ENCODE results near the gene PLXNA4. TPM values are rescaled to one million over a fixed set of nuclear protein-coding genes. Genes with fewer than 3 reads are reported as not detected.

PLXNA4 gene
- total RNA-seq, 1 donor from 2014 or later: 5.7 TPM

DNA sequence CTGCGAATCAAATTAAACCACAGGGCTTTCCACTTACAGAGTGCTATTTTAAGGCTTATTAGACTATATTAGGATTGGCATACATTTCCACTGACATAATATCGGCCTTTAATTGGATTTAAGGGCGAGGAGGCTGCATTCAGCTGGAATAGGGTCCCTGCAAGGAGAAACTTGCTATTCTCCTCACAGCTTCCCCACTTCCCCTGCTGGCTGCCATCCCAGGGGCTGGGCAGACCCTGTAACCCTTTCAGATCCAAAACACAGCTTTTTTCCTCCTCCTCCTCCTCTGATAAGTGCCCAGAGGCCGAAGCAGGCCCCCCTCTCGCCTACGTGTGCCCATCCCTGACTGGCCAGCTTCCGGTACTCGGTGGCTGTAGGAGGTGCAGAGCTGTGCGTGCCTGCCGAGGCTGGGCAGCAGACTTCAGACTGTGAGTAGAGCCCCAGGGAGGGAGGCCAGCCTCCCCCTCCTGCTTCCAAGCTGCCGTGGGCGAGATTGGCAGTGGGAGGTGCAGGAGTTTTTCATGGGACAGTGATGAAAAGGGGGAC is 224.2 kb downstream of the PLXNA4 start:
- peak; percentile 49 for DNase-seq

DNA sequence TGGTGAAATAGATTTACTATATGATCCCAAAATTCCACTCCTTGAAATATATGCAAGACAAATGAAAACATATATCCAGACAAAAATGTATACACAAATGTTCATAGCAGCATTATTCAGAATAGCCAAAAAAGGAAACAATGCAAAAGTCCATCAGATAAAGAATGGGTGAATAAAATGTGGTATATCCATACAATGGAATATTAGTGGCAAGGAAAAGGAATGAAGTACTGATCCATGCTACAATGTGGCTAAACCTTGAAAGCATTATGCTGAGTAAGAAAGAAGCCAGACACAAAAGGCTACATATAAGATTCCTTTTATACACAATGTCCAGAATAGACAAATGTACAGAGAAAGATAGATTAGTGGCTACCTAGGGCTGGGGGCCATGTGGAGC is 225.5 kb downstream of the PLXNA4 start:
- DNase-seq: no peak

DNA sequence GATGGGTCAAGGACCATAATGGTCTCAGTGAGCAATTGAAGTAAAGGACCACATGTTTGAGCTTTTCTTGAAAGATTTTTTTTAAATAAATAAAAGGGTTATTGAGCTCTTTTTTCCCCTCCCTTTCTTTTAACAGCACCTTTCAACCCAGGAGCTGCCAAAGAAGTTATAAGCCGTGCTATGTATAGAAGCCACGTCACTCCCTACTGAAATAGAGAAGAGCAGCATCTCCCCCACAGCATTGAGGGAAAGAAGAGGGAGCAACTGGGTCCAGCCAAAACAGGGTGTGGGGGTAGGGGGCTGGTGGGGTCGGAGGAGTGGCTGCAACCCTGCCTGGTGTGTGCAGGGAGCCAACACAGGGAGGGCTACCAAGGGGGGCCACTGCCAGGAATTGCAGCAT is 227.2 kb downstream of the PLXNA4 start:
- DNase-seq: peak; percentile 21

DNA sequence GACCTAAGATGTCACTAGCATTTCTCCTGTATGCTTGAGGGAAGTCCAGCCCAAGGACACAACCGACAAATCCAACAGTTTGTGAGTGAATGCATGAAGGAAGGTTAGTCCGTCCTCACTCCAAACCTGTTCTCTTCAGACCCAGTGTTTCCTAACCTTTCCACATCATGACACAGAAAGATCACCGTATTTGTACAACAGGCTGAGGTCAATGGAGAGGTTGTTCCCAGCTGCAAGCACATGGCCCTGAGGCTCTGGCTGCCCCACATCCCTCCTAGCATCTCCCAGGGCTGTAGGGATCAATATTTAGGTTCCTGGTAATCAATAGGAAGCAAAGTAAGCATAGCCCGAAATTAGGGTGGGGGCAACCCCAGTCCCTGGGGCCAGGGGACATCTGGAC is 227.9 kb downstream of the PLXNA4 start:
- DNase-seq: no peak

GRCh38 chr7:132347858-132348257 is 228.4 kb downstream of the PLXNA4 start:
- DNase-seq: no peak

- DNase-seq: no peak
Observed at GRCh38 chr7:132347123-132347522, 229.1 kb downstream of the PLXNA4 start.

- DNase-seq: peak; percentile 44
Observed at GRCh38 chr7:132345543-132346129, 230.6 kb downstream of the PLXNA4 start.

- no peak for DNase-seq
Observed at GRCh38 chr7:132345030-132345429, 231.2 kb downstream of the PLXNA4 start.

GRCh38 chr7:132343199-132343598 is 233.1 kb downstream of the PLXNA4 start:
- DNase-seq: no peak

DNA sequence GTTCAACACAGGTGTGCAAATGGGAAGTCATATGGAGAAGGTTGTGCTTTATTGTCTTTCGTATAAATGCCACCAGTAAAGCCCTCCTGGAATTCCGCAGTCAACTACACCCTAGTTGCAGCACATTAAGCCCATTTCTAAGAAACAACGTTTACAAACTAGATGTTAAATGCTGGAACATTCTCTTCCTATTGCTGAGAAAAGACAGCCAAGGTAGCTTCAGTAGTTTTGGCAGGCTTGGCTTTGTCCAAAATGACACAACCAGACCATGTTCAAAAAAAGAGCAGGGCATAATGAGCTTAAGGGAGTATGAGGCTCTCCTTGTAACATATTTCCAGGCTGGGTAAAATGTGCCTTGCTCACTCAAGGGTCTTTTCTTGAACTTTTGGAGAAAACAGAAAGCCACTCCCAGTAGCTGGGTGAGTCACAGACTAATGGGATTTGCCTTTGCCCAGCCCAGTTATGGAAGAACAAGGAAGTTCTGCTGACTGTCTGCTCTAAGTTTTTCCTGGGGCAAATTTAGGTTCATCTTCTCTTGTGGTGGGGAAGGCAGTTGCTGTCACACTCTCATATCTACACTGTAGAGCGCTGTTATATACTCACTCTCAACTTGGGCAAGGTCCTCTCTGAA is 238.7 kb downstream of the PLXNA4 start:
- no peak for DNase-seq

- no peak for DNase-seq
Observed at GRCh38 chr7:132336797-132337196, 239.5 kb downstream of the PLXNA4 start.

DNA sequence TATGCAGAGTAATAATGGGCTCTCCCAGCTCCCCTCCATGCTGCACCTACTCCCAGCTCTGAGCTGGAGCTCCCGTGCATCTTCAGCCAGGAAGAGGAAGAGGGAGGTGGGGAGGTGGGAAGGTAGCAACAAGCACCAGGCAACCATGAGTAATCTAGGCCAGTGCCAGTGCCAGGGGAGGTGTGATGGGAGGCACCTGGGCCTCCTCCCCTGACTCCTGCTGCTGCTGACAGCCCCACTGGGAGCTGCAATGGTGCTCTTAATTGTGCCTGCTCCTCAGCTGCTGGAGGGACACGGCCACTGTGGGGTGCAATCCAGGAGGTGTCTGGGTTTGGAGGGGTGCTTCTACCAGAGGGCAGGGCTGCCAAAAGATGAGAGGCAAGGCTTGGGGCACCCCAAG is 243.0 kb downstream of the PLXNA4 start:
- no peak for DNase-seq

- no peak for DNase-seq
Observed at GRCh38 chr7:132328760-132329159, 247.5 kb downstream of the PLXNA4 start.

GRCh38 chr7:132328047-132328620 is 248.1 kb downstream of the PLXNA4 start:
- DNase-seq: peak; percentile 27

DNA sequence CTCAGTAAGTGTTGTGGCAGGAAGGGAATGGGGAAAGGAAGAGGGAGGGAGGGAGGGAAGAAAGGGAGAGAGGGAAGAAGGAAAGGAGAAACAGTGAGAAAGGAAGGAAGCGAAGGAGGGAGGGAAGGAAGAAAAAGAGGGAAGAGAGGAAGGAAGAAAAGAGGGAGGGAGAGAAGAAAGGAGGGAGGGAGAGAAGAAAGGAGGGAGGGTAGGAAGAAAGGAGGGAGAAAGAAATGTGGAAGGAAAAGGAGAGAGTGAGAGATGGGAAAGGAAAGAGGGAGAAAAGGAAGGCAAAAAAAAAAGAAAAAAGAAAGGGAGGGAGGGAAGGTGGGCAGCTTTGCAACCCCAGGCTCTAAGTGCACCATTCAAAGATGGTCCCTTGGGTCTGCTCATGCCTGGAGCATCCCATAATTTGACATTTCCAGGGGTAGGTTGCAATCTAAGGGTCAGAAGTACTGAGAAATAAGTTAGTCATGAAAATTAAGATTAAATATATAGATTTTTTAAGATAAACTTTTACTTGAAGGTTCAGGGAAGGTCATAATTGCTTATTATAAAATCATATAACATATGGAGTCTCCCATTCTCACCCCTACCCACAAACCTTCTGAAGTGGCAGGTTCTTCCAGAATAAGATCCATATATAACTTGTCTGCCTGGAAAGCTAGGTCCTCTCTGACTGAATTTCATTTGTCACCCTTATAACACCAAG is 249.2 kb downstream of the PLXNA4 start:
- DNase-seq: no peak

- DNase-seq: no peak
Observed at GRCh38 chr7:132322970-132323369, 253.3 kb downstream of the PLXNA4 start.

DNA sequence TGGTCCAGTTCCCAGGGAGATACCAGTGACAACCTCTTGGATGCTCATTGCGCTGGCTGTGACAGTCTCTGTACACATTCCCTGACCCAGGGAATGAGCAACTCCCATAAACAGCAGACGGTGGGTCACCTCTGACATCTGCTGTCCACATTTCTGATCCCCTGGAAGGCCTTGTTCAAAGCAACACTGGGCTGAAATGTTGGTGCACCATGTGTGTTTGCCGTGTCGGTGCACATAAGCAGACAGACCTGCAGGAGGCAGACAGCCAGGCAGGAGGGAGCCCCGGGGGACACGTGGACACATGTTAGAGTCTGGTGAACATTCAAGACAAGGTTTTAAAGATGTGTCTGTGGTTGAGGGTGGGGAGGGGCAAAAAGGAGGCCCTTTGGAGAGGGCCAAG is 254.9 kb downstream of the PLXNA4 start:
- no peak for DNase-seq

GRCh38 chr7:132319481-132319880 is 256.8 kb downstream of the PLXNA4 start:
- DNase-seq: no peak

- peak; percentile 95 for DNase-seq
Observed at GRCh38 chr7:132318352-132319318, 257.6 kb downstream of the PLXNA4 start.

GRCh38 chr7:132317701-132318351 is 258.4 kb downstream of the PLXNA4 start:
- no peak for DNase-seq

- DNase-seq: no peak
Observed at GRCh38 chr7:132312531-132313055, 263.7 kb downstream of the PLXNA4 start.

Data from tongue (tissue), 2 donors.